Bronchial epithelial cell (primary cell): ENCODE data around the gene CCDC85A. TPM values are rescaled to one million over a fixed set of nuclear protein-coding genes. Genes with fewer than 3 reads are reported as not detected.

Experiments used
- DNase-seq: peaks from one replicate; pipeline ENCODE4 v3.0.0-alpha.2; 2010; ENCODE audit warnings: low read depth
- FAIRE-seq: peaks from 2 replicates; lab custom pipeline; 2011; peaks lifted over from hg19 to GRCh38; lab: Jason Lieb, UNC
- H3K27me3 ChIP-seq: 2 replicates; pipeline ENCODE4 v1.5.1; 2011; ENCODE audit warnings: low read length; ENCODE audit not compliant: control insufficient read depth, insufficient read depth
- H3K36me3 ChIP-seq: 2 replicates; pipeline ENCODE4 v1.5.1; 2011; ENCODE audit warnings: low read length; ENCODE audit not compliant: control insufficient read depth, insufficient read depth
- H3K4me3 ChIP-seq: 2 replicates; pipeline ENCODE4 v1.5.1; 2011; ENCODE audit warnings: mild to moderate bottlenecking, low read depth, low read length, control low read depth
- CTCF ChIP-seq: IDR thresholded peaks from 2 replicates; pipeline ENCODE4 v1.5.1; 2011; ENCODE audit warnings: mild to moderate bottlenecking, moderate library complexity, low read length, control low read depth, inconsistent platforms; ENCODE audit not compliant: insufficient read depth, severe bottlenecking
- total RNA-seq: library from RNA; depleted of rRNA; stranded (reverse); fragments of >200 nt; gene quantifications from 2 replicates; pipeline ENCODE4 v1.2.1, GENCODE V29; 2014

Gene CCDC85A
- total RNA-seq, 1 donor from 2014 or later: not detected

DNA sequence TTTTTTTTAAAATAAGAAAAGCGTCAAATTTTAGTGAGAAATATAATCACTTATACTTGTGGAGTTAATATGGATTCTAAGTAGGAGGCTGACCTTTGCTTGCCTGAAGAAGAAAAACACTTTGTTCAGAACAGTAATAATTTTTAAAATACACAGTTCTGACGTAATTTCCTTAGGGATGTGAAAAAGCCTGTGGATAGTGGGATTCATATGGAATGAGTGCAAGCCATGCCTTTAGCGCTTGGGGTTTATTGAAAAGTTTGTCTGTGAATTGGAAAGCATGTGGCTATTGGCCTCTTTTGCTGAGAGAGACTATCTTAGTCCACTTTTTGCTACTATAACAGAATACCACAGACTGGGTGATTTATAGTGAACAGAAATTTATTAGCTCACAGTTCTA is 151.3 kb downstream of the CCDC85A start:
- FAIRE-seq: no peak
- DNase-seq: no peak
- Histone ChIP-seq H3K4me3 (no peak overlapping the region), H3K36me3 (no peaks in the 10 kb centered on the region), H3K27me3 (no peaks in the 10 kb centered on the region)
- TF ChIP-seq CTCF: no peak

DNA sequence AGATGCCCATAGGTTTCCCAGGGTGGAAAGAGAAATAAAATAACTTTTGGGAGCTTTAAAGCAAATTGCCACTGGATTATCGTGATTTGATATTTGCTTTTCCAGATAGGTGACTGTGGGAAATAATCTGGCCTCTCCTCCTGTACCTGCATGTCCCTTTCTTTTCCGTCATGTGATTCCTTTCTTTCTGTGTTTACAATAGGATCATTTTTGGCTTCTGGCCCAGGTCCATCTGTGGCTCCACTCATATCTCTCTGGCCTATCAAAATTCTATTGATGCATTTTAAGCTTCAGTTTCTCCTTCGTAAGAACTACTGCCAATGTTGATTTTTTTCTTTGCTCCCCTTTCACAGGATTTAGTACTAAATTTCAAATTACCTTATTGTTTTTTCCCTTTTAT is 153.6 kb downstream of the CCDC85A start:
- Histone ChIP-seq H3K36me3 (no peaks in the 10 kb centered on the region), H3K4me3 (no peak overlapping the region), H3K27me3 (no peaks in the 10 kb centered on the region)
- FAIRE-seq: no peak
- no peak for TF ChIP-seq CTCF
- peak; percentile 14 for DNase-seq

DNA sequence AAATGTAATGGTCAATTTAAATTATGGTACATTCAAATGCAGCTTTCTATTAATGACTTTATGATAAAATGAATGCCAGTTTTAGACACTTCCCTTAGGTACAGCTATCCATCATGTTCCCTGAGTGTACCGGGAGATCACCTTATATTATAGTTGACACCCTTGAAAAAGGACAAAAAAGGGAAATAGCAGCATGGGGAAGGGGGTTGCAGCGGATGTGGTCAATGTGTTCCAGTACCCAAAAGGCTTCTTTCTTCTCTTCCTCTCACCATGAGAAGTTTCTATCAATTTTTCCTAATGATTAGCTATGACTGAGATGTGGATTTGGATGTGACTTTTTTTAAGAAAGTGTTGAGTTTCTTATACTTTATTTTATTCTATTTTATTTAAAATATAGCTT is 154.4 kb downstream of the CCDC85A start:
- H3K4me3 ChIP-seq: no peak overlapping the region
- FAIRE-seq: no peak
- TF ChIP-seq CTCF: no peak
- no peaks in the 10 kb centered on the region for H3K27me3 ChIP-seq
- no peaks in the 10 kb centered on the region for H3K36me3 ChIP-seq
- no peak for DNase-seq

GRCh38 chr2:56344771-56345170 is 161.0 kb downstream of the CCDC85A start:
- DNase-seq (no peak), FAIRE-seq (no peak)
- TF ChIP-seq CTCF: no peak
- H3K36me3 ChIP-seq: no peaks in the 10 kb centered on the region
- H3K27me3 ChIP-seq: no peaks in the 10 kb centered on the region
- H3K4me3 ChIP-seq: no peak overlapping the region

GRCh38 chr2:56347881-56348280 is 164.1 kb downstream of the CCDC85A start:
- DNase-seq: no peak
- FAIRE-seq: no peak

More at GRCh38 chr2:56347881-56348280, 164.1 kb downstream of the CCDC85A start:
- no peak for TF ChIP-seq CTCF
- Histone ChIP-seq H3K27me3 (no peaks in the 10 kb centered on the region), H3K4me3 (no peak overlapping the region), H3K36me3 (no peaks in the 10 kb centered on the region)
